GM12878 (cell line): ENCODE data around the gene OTOGL. TPM values are rescaled to one million over a fixed set of nuclear protein-coding genes. Genes with fewer than 3 reads are reported as not detected.

Experiments
- ATAC-seq: fragments of 200-7000 bp; cut with Tn5 transposase; 3 replicates; pipeline ENCODE4 v1.9.1; 2020; ENCODE audit warnings: mild to moderate bottlenecking, moderate library complexity
- BruUV-seq: library from RNA; stranded (reverse); fragments of 400-500 nt; replicated peaks from 2 replicates; lab custom pipeline; 2021; lab: Mats Ljungman, UMichigan
- CTCF ChIA-PET: fragments of 300-600 bp; sonication (Branson Sonifier 250); formaldehyde crosslinking; extraction: SDS; loops from one replicate; lab custom pipeline; 2021; ENCODE audit warnings: inconsistent platforms; lab: Yijun Ruan, JAX
- POLR2A ChIA-PET: fragments of 350-600 bp; formaldehyde crosslinking; extraction: SDS; loops from one replicate; lab custom pipeline; 2021; ENCODE audit warnings: inconsistent platforms; lab: Charles Lee
- RAD21 ChIA-PET: fragments of 300-600 bp; sonication (Branson Sonifier 250); formaldehyde crosslinking; loops from one replicate; lab custom pipeline; 2023; ENCODE audit warnings: antibody characterized with exemption; ENCODE audit not compliant: unreplicated experiment; lab: Charles Lee
- SMC1A ChIA-PET: fragments of 300-600 bp; sonication (Branson Sonifier 250); formaldehyde crosslinking; loops from one replicate; lab custom pipeline; 2023; ENCODE audit not compliant: unreplicated experiment, uncharacterized antibody; lab: Charles Lee
- DNase-seq: peaks from one replicate; pipeline ENCODE4 v3.0.0-alpha.2; 2011; ENCODE audit warnings: low read depth, low spot score
- FAIRE-seq: peaks from 3 replicates; lab custom pipeline; 2011; peaks lifted over from hg19 to GRCh38; lab: Jason Lieb, UNC
- H2AFZ ChIP-seq: 2 replicates; pipeline ENCODE4 v1.6.0; 2011; ENCODE audit warnings: low read depth, low read length, control low read depth; ENCODE audit not compliant: control insufficient read depth
- H3K27ac ChIP-seq: 2 replicates; pipeline ENCODE4 v1.5.1; 2011; ENCODE audit warnings: control low read depth; ENCODE audit not compliant: control insufficient read depth, insufficient read depth
- H3K27me3 ChIP-seq, 2 experiments: replicated peaks in 1 of 2; 2 replicates each; pipeline versions ENCODE4 v1.6.0 to v1.6.1; 2011; ENCODE audit warnings: low read length in 1 of 2; ENCODE audit not compliant: control insufficient read depth in 2 of 2, insufficient read depth in 2 of 2
- H3K36me3 ChIP-seq, 2 experiments: 2 replicates each; pipeline ENCODE4 v1.5.1; 2011; ENCODE audit warnings: low read length in 1 of 2; ENCODE audit not compliant: control insufficient read depth in 2 of 2, insufficient read depth in 2 of 2
- H3K4me1 ChIP-seq: 2 replicates; pipeline ENCODE4 v1.6.1; 2011; ENCODE audit warnings: mild to moderate bottlenecking, low read length, moderate library complexity, mixed read lengths; ENCODE audit not compliant: control insufficient read depth, insufficient read depth
- H3K4me2 ChIP-seq: 2 replicates; pipeline ENCODE4 v1.6.0; 2011; ENCODE audit warnings: control low read depth; ENCODE audit not compliant: control insufficient read depth, insufficient read depth
- H3K4me3 ChIP-seq: fragments of 200-600 bp; sonication (generic); 2 replicates; pipeline ENCODE4 v1.5.1; 2016
- H3K79me2 ChIP-seq: 2 replicates; pipeline ENCODE4 v1.6.0; 2011; ENCODE audit warnings: low read length; ENCODE audit not compliant: control insufficient read depth, insufficient read depth
- H3K9ac ChIP-seq: 2 replicates; pipeline ENCODE4 v1.8.0; 2011; ENCODE audit warnings: low read length, control low read depth, mixed read lengths; ENCODE audit not compliant: control insufficient read depth, insufficient read depth
- H3K9me3 ChIP-seq: replicated peaks from 3 replicates; pipeline ENCODE4 v1.5.1; 2011; ENCODE audit warnings: mild to moderate bottlenecking, low read length; ENCODE audit not compliant: control insufficient read depth, insufficient read depth
- H4K20me1 ChIP-seq: 2 replicates; pipeline ENCODE4 v1.6.0; 2011; ENCODE audit not compliant: control insufficient read depth, insufficient read depth
- CBX5 ChIP-seq: sonication (generic); IDR thresholded peaks from 2 replicates; pipeline ENCODE4 v1.6.1; 2016; ENCODE audit warnings: low read depth, moderate library complexity, mild to moderate bottlenecking, inconsistent platforms
- CHD2 ChIP-seq: IDR thresholded peaks from 2 replicates; pipeline ENCODE4 v1.6.1; 2011; ENCODE audit warnings: low read depth, low read length, improper control_type of control experiment, borderline replicate concordance
- CHD4 ChIP-seq: fragments of 200-600 bp; sonication (generic); IDR thresholded peaks from 2 replicates; pipeline ENCODE4 v1.6.1; 2016; ENCODE audit warnings: mild to moderate bottlenecking
- ESRRA ChIP-seq: IDR thresholded peaks from 2 replicates; pipeline ENCODE4 v1.6.1; 2012; ENCODE audit warnings: mild to moderate bottlenecking, low read length, improper control_type of control experiment
- HCFC1 ChIP-seq: fragments of 150-350 bp; IDR thresholded peaks from 2 replicates; pipeline ENCODE4 v1.6.1; 2014; ENCODE audit warnings: low read length
- HDGF ChIP-seq: fragments of 450-650 bp; IDR thresholded peaks from 2 replicates; pipeline ENCODE4 v1.6.1; 2016; ENCODE audit warnings: antibody characterized with exemption
- KDM1A ChIP-seq: fragments of 200-600 bp; sonication (generic); IDR thresholded peaks from 2 replicates; pipeline ENCODE4 v1.6.1; 2016; ENCODE audit warnings: borderline replicate concordance
- NFXL1 ChIP-seq: fragments of 450-650 bp; IDR thresholded peaks from 2 replicates; pipeline ENCODE4 v1.6.1; 2017; ENCODE audit warnings: antibody characterized with exemption, mild to moderate bottlenecking, borderline replicate concordance
- NFYA ChIP-seq: IDR thresholded peaks from 2 replicates; pipeline ENCODE4 v1.6.1; 2011; ENCODE audit warnings: low read depth, mild to moderate bottlenecking, low read length, improper control_type of control experiment, borderline replicate concordance
- SKIL ChIP-seq: fragments of 450-650 bp; IDR thresholded peaks from 2 replicates; pipeline ENCODE4 v1.6.1; 2017; ENCODE audit warnings: mild to moderate bottlenecking, low read depth, inconsistent platforms; ENCODE audit not compliant: poor library complexity, severe bottlenecking
- SMAD1 ChIP-seq: fragments of 450-650 bp; IDR thresholded peaks from 2 replicates; pipeline ENCODE4 v1.6.1; 2018; ENCODE audit warnings: mild to moderate bottlenecking, low read depth; ENCODE audit not compliant: partially characterized antibody
- SPI1 ChIP-seq: IDR thresholded peaks from 2 replicates; pipeline ENCODE4 v1.6.1; 2011; ENCODE audit warnings: low read depth, mild to moderate bottlenecking, low read length, moderate library complexity, borderline replicate concordance; ENCODE audit not compliant: insufficient read depth
- SREBF1 ChIP-seq: IDR thresholded peaks from 2 replicates; pipeline ENCODE4 v1.6.1; 2012; ENCODE audit warnings: mild to moderate bottlenecking, low read length
- STAT3 ChIP-seq: IDR thresholded peaks from 2 replicates; pipeline ENCODE4 v1.6.1; 2011; ENCODE audit warnings: low read depth, low read length, improper control_type of control experiment
- SUPT20H ChIP-seq: IDR thresholded peaks from 2 replicates; pipeline ENCODE4 v1.6.1; 2011; ENCODE audit warnings: low read depth, mild to moderate bottlenecking, low read length, moderate library complexity, borderline replicate concordance; ENCODE audit not compliant: control insufficient read depth
- USF2 ChIP-seq: IDR thresholded peaks from 2 replicates; pipeline ENCODE4 v1.6.1; 2011; ENCODE audit warnings: low read depth, low read length, improper control_type of control experiment, borderline replicate concordance
- ZNF217 ChIP-seq: fragments of 450-650 bp; IDR thresholded peaks from 2 replicates; pipeline ENCODE4 v1.6.1; 2017; ENCODE audit warnings: antibody characterized with exemption, mild to moderate bottlenecking
- in situ Hi-C: fragments of 300-500 bp; cut with MboI; formaldehyde crosslinking; loops from 9 replicates; pipeline ENCODE4 v1.14.3; 2018; ENCODE audit warnings: mixed read lengths
- intact Hi-C: fragments of 100-400 bp; cut with micrococcal nuclease; formaldehyde crosslinking; loops from one replicate; pipeline ENCODE4 v1.14.2; 2022; ENCODE audit not compliant: unreplicated experiment
- polyA plus RNA-seq, 11 experiments: library from polyadenylated mRNA; depleted of rRNA in 4 of 11; unstranded in 6 of 11; stranded (reverse) in 5 of 11; fragments of >200 nt; fragmentation: Nextera tagmentation in 4 of 11; fragmentation: Illumina TruSeq in 1 of 11; extraction: Ambion mirVana in 4 of 11; extraction: Trizol in 1 of 11; gene quantifications; 1 replicate in 1 of 11; 2 replicates in 10 of 11; pipeline versions ENCODE4 v1.2.1 to v1.2.3, GENCODE V29; 2011 to 2016; ENCODE audit warnings: inconsistent platforms in 2 of 11, missing spikeins in 2 of 11, low read depth in 1 of 11
- total RNA-seq, 4 experiments: library from RNA; depleted of rRNA in 3 of 4; stranded (reverse); fragments of >200 nt in 3 of 4; fragmentation: Illumina TruSeq in 1 of 4; extraction: Trizol in 1 of 4; gene quantifications; 2 replicates each; pipeline versions ENCODE4 v1.2.1 to v1.2.3, GENCODE V29; 2013 to 2021

Gene OTOGL
- total and polyA plus RNA-seq, 10 of the 15 experiments (the other 5 are each of a cell fraction or from before 2014, with no cell fraction given): 0.04 to 3.7 (median 0.27) TPM

- SMC1A ChIA-PET: interaction anchor here (1.7 to 3.1 kb wide), 6 partner anchors 10 to 302 kb away, joined by 5 to 16 read pairs (median 6); no protein-coding TSS in a partner anchor
- FAIRE-seq: no peak
- in situ Hi-C loops: loop anchor here (5.0 kb wide), 1 partner anchor 637 kb away; no protein-coding TSS in a partner anchor
- no peak overlapping the region for H3K9ac ChIP-seq
- no peaks in the 10 kb centered on the region for H3K36me3 ChIP-seq
- no peak for ATAC-seq
- no peaks in the 10 kb centered on the region for H3K9me3 ChIP-seq
- BruUV-seq: no TSS peak
- H2AFZ ChIP-seq: no peak overlapping the region
- H3K27ac ChIP-seq: no peak overlapping the region
- no peaks in the 10 kb centered on the region for H3K79me2 ChIP-seq
- TF ChIP-seq SMAD1 (no peak), SREBF1 (no peak), NFXL1 (no peak), CHD4 (no peak), ZNF217 (no peak), SKIL (no peak), CHD2 (no peak), ESRRA (no peak), USF2 (no peak), SPI1 (no peak), HCFC1 (no peak), KDM1A (no peak), NFYA (no peak), HDGF (no peak), STAT3 (no peak), SUPT20H (no peak), CBX5 (no peak)
- peaks cover 13% of the 10 kb centered on the region for H3K4me1 ChIP-seq
- POLR2A ChIA-PET: interaction anchor here (0.6 kb wide), 1 partner anchor 241 kb away, joined by 4 read pairs; no protein-coding TSS in a partner anchor
- intact Hi-C loops: loop anchor here (5.0 kb wide), 3 partner anchors 252 to 632 kb away; partner anchors contain the start of gene PPP1R12A
- RAD21 ChIA-PET: no interaction called here
- no peaks in the 10 kb centered on the region; a peak in 1 of 4 replicates for H3K27me3 ChIP-seq
- no peak overlapping the region for H3K4me2 ChIP-seq
- no peaks in the 10 kb centered on the region for H4K20me1 ChIP-seq
- CTCF ChIA-PET: interaction anchor here (0.9 to 1.8 kb wide), 5 partner anchors 10 to 372 kb away, joined by 3 to 9 read pairs (median 3); no protein-coding TSS in a partner anchor
- H3K4me3 ChIP-seq: no peak overlapping the region
- no peak for DNase-seq
Measured at GRCh38 chr12:80189241-80189640, 89.9 kb downstream of the OTOGL start.
